Gastrocnemius medialis (tissue), 4 donors: ENCODE data around the gene FOXP4. TPM values are rescaled to one million over a fixed set of nuclear protein-coding genes. Genes with fewer than 3 reads are reported as not detected.

Experiments
- ATAC-seq, 2 donors: fragments of 150-250 bp; one replicate each; pipeline ENCODE4 v1.9.1; 2016
- DNase-seq, 2 donors: peaks; one replicate each; pipeline ENCODE4 v3.0.0-alpha.2; 2019
- H3K27ac ChIP-seq, 4 donors: fragments of 200-600 bp; sonication (generic); 1 replicate in 1 of 4; 2 replicates in 3 of 4; pipeline ENCODE4 v1.5.1; 2016 to 2018; ENCODE audit warnings: mild to moderate bottlenecking in 2 of 4, moderate library complexity in 1 of 4
- H3K27me3 ChIP-seq, 3 donors: fragments of 200-600 bp; sonication (generic) in 2 of 3; 1 replicate in 1 of 3; 2 replicates in 2 of 3; pipeline versions ENCODE4 v1.5.1 to v1.6.0; 2016 to 2019; ENCODE audit warnings: mild to moderate bottlenecking in 1 of 3, moderate library complexity in 1 of 3
- H3K36me3 ChIP-seq, 2 donors: fragments of 200-600 bp; sonication (generic) in 1 of 2; one replicate each; pipeline ENCODE4 v1.5.1; 2017 to 2018
- H3K4me1 ChIP-seq, 2 donors: fragments of 200-600 bp; sonication (generic) in 1 of 2; one replicate each; pipeline ENCODE4 v1.5.1; 2016 to 2017; ENCODE audit warnings: mild to moderate bottlenecking in 2 of 2
- H3K4me3 ChIP-seq, 4 donors: fragments of 200-600 bp; sonication (generic) in 3 of 4; 1 replicate in 1 of 4; 2 replicates in 3 of 4; pipeline ENCODE4 v1.5.1; 2016 to 2019; ENCODE audit warnings: mild to moderate bottlenecking in 2 of 4
- H3K9me3 ChIP-seq, 3 donors: fragments of 200-600 bp; sonication (generic) in 2 of 3; 1 replicate in 1 of 3; 2 replicates in 2 of 3; pipeline ENCODE4 v1.5.1; 2016 to 2019
- CTCF ChIP-seq, 5 experiments: fragments of 450-650 bp in 3 of 5; fragments of 200-600 bp in 2 of 5; sonication (generic) in 2 of 5; IDR thresholded peaks in 4 of 5; conservative IDR thresholded peaks in 1 of 5; 1 replicate in 4 of 5; 2 replicates in 1 of 5; pipeline ENCODE4 v1.5.1; 2016 to 2019; ENCODE audit warnings: antibody characterized with exemption in 5 of 5, mild to moderate bottlenecking in 3 of 5, moderate library complexity in 3 of 5
- POLR2A ChIP-seq, 2 donors: fragments of 450-650 bp; IDR thresholded peaks; one replicate each; pipeline ENCODE4 v1.6.1; 2017; ENCODE audit warnings: antibody characterized with exemption in 2 of 2, mild to moderate bottlenecking in 2 of 2, moderate library complexity in 2 of 2
- in situ Hi-C, 4 donors: fragments of 200-750 bp; cut with MboI; loops; one replicate each; pipeline versions ENCODE4 v1.15.0 to v1.8.0; 2017; ENCODE audit warnings: low sequenced_read_pairs in 4 of 4
- intact Hi-C: fragments of 100-400 bp; cut with DNase I; formaldehyde crosslinking; loops from one replicate; pipeline ENCODE4 v1.15.1; 2023; ENCODE audit warnings: low total_unique reads
- total RNA-seq, 4 donors: library from RNA; depleted of rRNA; stranded (reverse); fragments of >200 nt; gene quantifications; one replicate each; pipeline versions ENCODE4 v1.1.0 to v1.2.3, GENCODE V29; 2016

Gene FOXP4
- total RNA-seq, 4 donors from 2014 or later: 3.4 to 11.4 (median 6.5) TPM

GRCh38 chr6:41599015-41599851 lies 53.1 kb downstream of the FOXP4 start:
- ATAC-seq (no peak), DNase-seq (no peak)
- in situ Hi-C loops (loop anchor here (10.0 kb wide), 4 partner anchors 134 to 234 kb away; partner anchors contain the start of gene FRS3 (in 1 of the 4)), intact Hi-C loops (no loop called here)
- H3K4me1 ChIP-seq: peaks cover 0 to 8% of the 10 kb centered on the region in 2 donors
- no peaks in the 10 kb centered on the region for H3K27me3 ChIP-seq
- H3K27ac ChIP-seq: no peak overlapping the region
- peaks cover 0 to 13% of the 10 kb centered on the region in 2 donors for H3K36me3 ChIP-seq
- no peak overlapping the region for H3K4me3 ChIP-seq
- TF ChIP-seq POLR2A (IDR thresholded peaks at IDR 0.05) (no peak), CTCF (IDR thresholded peaks at IDR 0.05 in 4 of 5, conservative IDR thresholded peaks at IDR 0.05 in 1 of 5) (no peak)
- no peaks in the 10 kb centered on the region for H3K9me3 ChIP-seq

GRCh38 chr6:41599852-41600445 lies 53.8 kb downstream of the FOXP4 start:
- no peaks in the 10 kb centered on the region for H3K27me3 ChIP-seq
- H3K9me3 ChIP-seq: no peaks in the 10 kb centered on the region
- no peak overlapping the region for H3K4me3 ChIP-seq
- no peak for DNase-seq
- ATAC-seq: no peak
- intact Hi-C loops: loop anchor here (5.0 kb wide), 1 partner anchor 177 kb away; the partner anchor contains the start of gene FRS3
- peaks cover 0 to 8% of the 10 kb centered on the region in 2 donors for H3K4me1 ChIP-seq
- in situ Hi-C loops: loop anchor here (5.0 to 25.0 kb wide), 7 partner anchors 75 to 235 kb away; partner anchors contain the start of gene FRS3 (in 2 of the 4)
- H3K27ac ChIP-seq: no peak overlapping the region
- TF ChIP-seq POLR2A (IDR thresholded peaks at IDR 0.05) (no peak), CTCF (IDR thresholded peaks at IDR 0.05 in 4 of 5, conservative IDR thresholded peaks at IDR 0.05 in 1 of 5) (no peak)
- peaks cover 0 to 13% of the 10 kb centered on the region in 2 donors for H3K36me3 ChIP-seq

- TF ChIP-seq POLR2A (IDR thresholded peaks at IDR 0.05): no peak
- TF ChIP-seq CTCF (IDR thresholded peaks at IDR 0.05 in 4 of 5, conservative IDR thresholded peaks at IDR 0.05 in 1 of 5): no peak
- ATAC-seq: no peak
- no peak for DNase-seq
- Histone ChIP-seq H3K27me3 (no peaks in the 10 kb centered on the region), H3K4me1 (peaks cover 0 to 8% of the 10 kb centered on the region in 2 donors), H3K36me3 (peaks cover 0 to 13% of the 10 kb centered on the region in 2 donors), H3K4me3 (no peak overlapping the region), H3K27ac (no peak overlapping the region), H3K9me3 (no peaks in the 10 kb centered on the region)
- intact Hi-C loops: loop anchor here (5.0 kb wide), 1 partner anchor 177 kb away; the partner anchor contains the start of gene FRS3
- in situ Hi-C loops: loop anchor here (5.0 to 25.0 kb wide), 4 partner anchors 74 to 174 kb away; partner anchors contain the start of gene FRS3 (in 1 of the 4)
Observed at GRCh38 chr6:41600499-41601247, 54.5 kb downstream of the FOXP4 start.

GRCh38 chr6:41601248-41601549 lies 55.0 kb downstream of the FOXP4 start:
- no peak overlapping the region for H3K4me3 ChIP-seq
- H3K36me3 ChIP-seq: peaks cover 0 to 13% of the 10 kb centered on the region in 2 donors
- H3K27me3 ChIP-seq: no peaks in the 10 kb centered on the region
- H3K9me3 ChIP-seq: no peaks in the 10 kb centered on the region
- in situ Hi-C loops: loop anchor here (5.0 to 25.0 kb wide), 4 partner anchors 74 to 174 kb away; partner anchors contain the start of gene FRS3 (in 1 of the 4)
- peaks cover 0 to 8% of the 10 kb centered on the region in 2 donors for H3K4me1 ChIP-seq
- H3K27ac ChIP-seq: no peak overlapping the region
- ATAC-seq: no peak
- DNase-seq: no peak
- intact Hi-C loops: loop anchor here (5.0 kb wide), 1 partner anchor 176 kb away; the partner anchor contains the start of gene FRS3
- TF ChIP-seq CTCF (IDR thresholded peaks at IDR 0.05 in 4 of 5, conservative IDR thresholded peaks at IDR 0.05 in 1 of 5): no peak
- no peak for TF ChIP-seq POLR2A (IDR thresholded peaks at IDR 0.05)
